HepG2 (cell line): ENCODE measurements around the gene GABRG3. TPM values are rescaled to one million over a fixed set of nuclear protein-coding genes. Genes with fewer than 3 reads are reported as not detected.

ENCODE experiments used
- ATAC-seq: fragments of 200-7000 bp; cut with Tn5 transposase; 3 replicates; pipeline ENCODE4 v1.9.1; 2020; ENCODE audit warnings: mild to moderate bottlenecking, moderate library complexity
- BruUV-seq: library from RNA; stranded (reverse); fragments of 400-500 nt; replicated peaks from 2 replicates; lab custom pipeline; 2021; lab: Mats Ljungman, UMichigan
- CTCF ChIA-PET: fragments of 300-600 bp; formaldehyde crosslinking; extraction: SDS; loops from one replicate; lab custom pipeline; 2021; ENCODE audit warnings: low total read pairs, inconsistent platforms, low intra/inter-chr PET ratio; lab: Yijun Ruan, JAX
- POLR2A ChIA-PET: fragments of 350-600 bp; sonication (Branson Sonifier 250); formaldehyde crosslinking; loops from one replicate; lab custom pipeline; 2020; ENCODE audit warnings: antibody characterized with exemption, inconsistent platforms; lab: Yijun Ruan, JAX
- DNase-seq: peaks from one replicate; pipeline ENCODE4 v3.0.0-alpha.2; 2015; ENCODE audit warnings: low spot score
- FAIRE-seq: peaks from 3 replicates; lab custom pipeline; 2011; peaks lifted over from hg19 to GRCh38; lab: Jason Lieb, UNC
- H2AFZ ChIP-seq: one replicate; pipeline ENCODE4 v1.6.1; 2011; ENCODE audit warnings: low read length, inconsistent platforms
- H3K27ac ChIP-seq: fragments of 300-600 bp; 3 replicates; pipeline ENCODE4 v1.8.0; 2011; ENCODE audit warnings: mixed run types, mild to moderate bottlenecking, mixed read lengths, low read length, inconsistent platforms; ENCODE audit not compliant: insufficient read depth; ENCODE audit errors: extremely low read length
- H3K27me3 ChIP-seq, 2 experiments: fragments of 200-600 bp in 1 of 2; 2 replicates in 1 of 2; 3 replicates in 1 of 2; pipeline versions ENCODE4 v1.6.0 to v1.8.0; 2011; ENCODE audit warnings: low read length in 2 of 2, mild to moderate bottlenecking in 2 of 2, moderate library complexity in 2 of 2, inconsistent platforms in 1 of 2; ENCODE audit not compliant: insufficient read depth in 2 of 2, control insufficient read depth in 1 of 2
- H3K36me3 ChIP-seq, 2 experiments: fragments of 200-600 bp in 1 of 2; replicated peaks in 1 of 2; 2 replicates in 1 of 2; 3 replicates in 1 of 2; pipeline versions ENCODE4 v1.5.1 to v1.8.0; 2011; ENCODE audit warnings: low read length in 2 of 2, inconsistent platforms in 1 of 2; ENCODE audit not compliant: insufficient read depth in 2 of 2, control insufficient read depth in 1 of 2
- H3K4me1 ChIP-seq: 2 replicates; pipeline ENCODE4 v1.5.1; 2012; ENCODE audit warnings: low read length, inconsistent platforms; ENCODE audit not compliant: insufficient read depth
- H3K4me2 ChIP-seq: 2 replicates; pipeline ENCODE4 v1.6.0; 2011; ENCODE audit warnings: low read depth, low read length, inconsistent platforms
- H3K4me3 ChIP-seq, 3 experiments: fragments of 200-600 bp in 1 of 3; sonication (generic), shearing (Covaris generic) in 1 of 3; replicated peaks in 1 of 3; 2 replicates each; pipeline ENCODE4 v1.5.1; 2011 to 2016; ENCODE audit warnings: low read length in 3 of 3, inconsistent platforms in 2 of 3, low read depth in 2 of 3, mild to moderate bottlenecking in 2 of 3, control low read depth in 1 of 3, mixed read lengths in 1 of 3; ENCODE audit not compliant: insufficient read depth in 1 of 3
- H3K79me2 ChIP-seq: one replicate; pipeline ENCODE4 v1.6.1; 2011; ENCODE audit warnings: low read length, inconsistent platforms; ENCODE audit not compliant: insufficient read depth
- H3K9ac ChIP-seq: 2 replicates; pipeline ENCODE4 v1.6.0; 2011; ENCODE audit warnings: mild to moderate bottlenecking, low read depth, low read length, inconsistent platforms; ENCODE audit not compliant: insufficient read depth
- H3K9me3 ChIP-seq: 2 replicates; pipeline ENCODE4 v1.5.1; 2012; ENCODE audit warnings: mild to moderate bottlenecking, low read length
- H4K20me1 ChIP-seq: 2 replicates; pipeline ENCODE4 v1.6.0; 2011; ENCODE audit warnings: inconsistent platforms, mild to moderate bottlenecking, low read length, moderate library complexity; ENCODE audit not compliant: insufficient read depth
- ATRX ChIP-seq: sonication (generic); formaldehyde crosslinking; IDR thresholded peaks from 2 replicates; pipeline ENCODE4 v1.4.0; 2020; ENCODE audit warnings: missing genetic modification reagents, borderline replicate concordance
- BCL6 ChIP-seq: IDR thresholded peaks from 2 replicates; pipeline ENCODE4 v1.6.1; 2016; ENCODE audit warnings: missing genetic modification reagents, missing compliant biosample characterization
- EZH2 ChIP-seq: conservative IDR thresholded peaks from 2 replicates; pipeline ENCODE4 v1.6.1; 2012; ENCODE audit warnings: mild to moderate bottlenecking, low read depth, low read length, moderate library complexity
- FOXA3 ChIP-seq: IDR thresholded peaks from 2 replicates; pipeline ENCODE4 v1.6.1; 2016; ENCODE audit warnings: missing genetic modification reagents, missing compliant biosample characterization
- NR2C2 ChIP-seq: sonication (generic); formaldehyde crosslinking; IDR thresholded peaks from 2 replicates; pipeline ENCODE4 v1.4.0; 2020; ENCODE audit warnings: missing genetic modification reagents, mild to moderate bottlenecking, moderate library complexity, borderline replicate concordance
- PPARG ChIP-seq: conservative IDR thresholded peaks from 2 replicates; pipeline ENCODE4 v1.6.1; 2016; ENCODE audit warnings: missing biosample characterization, missing genetic modification reagents
- SALL2 ChIP-seq: sonication (generic); formaldehyde crosslinking; IDR thresholded peaks from 2 replicates; pipeline ENCODE4 v1.8.1; 2023; ENCODE audit warnings: mild to moderate bottlenecking, missing genetic modification reagents, inconsistent platforms
- TBX3 ChIP-seq: fragments of 450-650 bp; IDR thresholded peaks from 2 replicates; pipeline ENCODE4 v1.6.1; 2017; ENCODE audit warnings: antibody characterized with exemption, mild to moderate bottlenecking, inconsistent platforms, borderline replicate concordance
- ZBTB38 ChIP-seq: sonication (generic); formaldehyde crosslinking; IDR thresholded peaks from 2 replicates; pipeline ENCODE4 v1.5.1; 2020; ENCODE audit warnings: mild to moderate bottlenecking, missing genetic modification reagents
- ZNF350 ChIP-seq: sonication (generic); formaldehyde crosslinking; IDR thresholded peaks from 2 replicates; pipeline ENCODE4 v1.4.0; 2020; ENCODE audit warnings: mild to moderate bottlenecking, low read depth, missing genetic modification reagents, borderline replicate concordance
- WGBS: methylation state at CpG from one replicate; pipeline ENCODE4 v1.1.6; 2017; ENCODE audit warnings: low lambda C conversion rate; 5-methylcytosine and 5-hydroxymethylcytosine counted together
- in situ Hi-C: cut with HindIII; loops from 2 replicates; pipeline ENCODE4 v1.10.0; 2017; ENCODE audit warnings: low pct_unique_long_range_greater_than_20kb; ENCODE audit not compliant: extremely low pct_ligation_motif_present
- intact Hi-C: fragments of 100-400 bp; cut with micrococcal nuclease; formaldehyde crosslinking; loops from one replicate; pipeline ENCODE4 v1.10.0; 2022; ENCODE audit not compliant: unreplicated experiment
- polyA plus RNA-seq, 8 experiments: library from polyadenylated mRNA; depleted of rRNA in 3 of 8; stranded (reverse) in 7 of 8; unstranded in 1 of 8; fragments of >200 nt; fragmentation: Illumina TruSeq in 4 of 8; extraction: Trizol in 4 of 8; gene quantifications; 2 replicates each; pipeline versions ENCODE4 v1.2.1 to v1.2.3, GENCODE V29; 2011 to 2016; ENCODE audit warnings: low read depth in 4 of 8, missing spikeins in 1 of 8, mixed read lengths in 1 of 8; ENCODE audit not compliant: insufficient read depth in 1 of 8
- total RNA-seq, 5 experiments: library from RNA; depleted of rRNA; stranded (reverse); fragments of >200 nt; fragmentation: Illumina TruSeq; extraction: Trizol; gene quantifications; 2 replicates each; pipeline ENCODE4 v1.2.3, GENCODE V29; 2016; ENCODE audit warnings: low read depth in 1 of 5
- TF ChIP-seq, protein P1 (sequence below): sonication (generic); formaldehyde crosslinking; IDR thresholded peaks from 2 replicates; pipeline ENCODE4 v1.4.0; 2020; ENCODE audit warnings: missing genetic modification reagents
- TF ChIP-seq, protein P2 (sequence below): sonication (generic); formaldehyde crosslinking; IDR thresholded peaks from 2 replicates; pipeline ENCODE4 v1.5.1; 2020; ENCODE audit warnings: missing genetic modification reagents, mild to moderate bottlenecking, borderline replicate concordance
- TF ChIP-seq, protein P3 (sequence below): sonication (generic); formaldehyde crosslinking; IDR thresholded peaks from 2 replicates; pipeline ENCODE4 v1.9.0; 2022; ENCODE audit warnings: low read depth, missing genetic modification reagents
- TF ChIP-seq, protein P4 (sequence below): sonication (generic); formaldehyde crosslinking; IDR thresholded peaks from 2 replicates; pipeline ENCODE4 v1.8.1; 2022; ENCODE audit warnings: low read depth, mild to moderate bottlenecking, missing genetic modification reagents

Gene GABRG3
- total and polyA plus RNA-seq, 2 of the 13 experiments (the other 11 are each of a cell fraction or from before 2014, with no cell fraction given), result not detected

DNA sequence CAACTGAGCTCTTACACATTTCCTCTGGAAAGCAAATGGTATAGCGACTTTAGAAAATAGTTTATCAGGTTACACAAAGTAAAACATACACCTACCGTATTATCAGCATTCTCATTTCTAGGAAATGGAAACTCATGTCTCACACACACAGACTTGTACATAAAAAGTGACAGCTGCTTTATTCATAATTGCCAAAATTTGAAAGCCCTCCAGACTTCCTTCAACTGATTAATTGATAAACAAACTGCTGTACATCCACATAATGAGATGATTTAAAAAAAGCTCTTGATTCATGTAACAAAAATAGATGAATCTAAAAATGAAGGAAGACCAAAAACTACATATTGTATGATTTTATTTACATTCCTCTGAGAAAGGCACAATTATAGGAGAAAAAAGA lies 425.5 kb downstream of the GABRG3 start (continued):
- TF ChIP-seq EZH2 (no peak), TBX3 (no peak), BCL6 (CRISPR knock-in tag) (no peak)
- TF ChIP-seq, all 625 proteins: peak for 0

DNA sequence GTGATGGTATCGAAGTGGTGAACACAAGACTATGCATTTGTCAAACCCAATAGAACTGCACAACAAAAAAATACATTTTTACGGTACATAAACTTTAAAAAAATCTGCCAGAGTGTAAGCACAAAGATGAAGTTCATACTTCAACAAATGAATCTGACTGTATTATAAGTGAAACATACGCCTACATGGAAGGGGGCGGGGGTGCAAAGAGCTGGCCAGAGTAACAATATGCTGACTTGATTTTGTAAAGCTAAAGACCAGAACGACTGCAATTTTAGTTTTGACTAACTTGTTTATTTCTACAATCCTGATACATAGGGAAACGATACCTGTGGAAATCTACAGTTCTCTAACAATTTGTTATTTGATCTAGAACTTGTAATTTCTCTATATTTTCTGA lies 426.0 kb downstream of the GABRG3 start:
- Histone ChIP-seq H3K4me3 (no peak overlapping the region), H3K27me3 (no peaks in the 10 kb centered on the region), H3K79me2 (no peaks in the 10 kb centered on the region), H3K4me1 (no peaks in the 10 kb centered on the region), H3K4me2 (no peak overlapping the region), H3K9me3 (peaks cover under 1% of the 10 kb centered on the region; the same call in 1 of the 2 replicates), H3K9ac (no peak overlapping the region), H4K20me1 (no peaks in the 10 kb centered on the region), H3K27ac (no peak overlapping the region), H2AFZ (no peak overlapping the region), H3K36me3 (no peaks in the 10 kb centered on the region)
- in situ Hi-C loops, result no loop called here
- ChIA-PET POLR2A (no interaction called here), CTCF (no interaction called here)
- FAIRE-seq (no peak), DNase-seq (no peak), ATAC-seq (no peak)
- BruUV-seq, result no TSS peak
- intact Hi-C loops, result no loop called here
- WGBS, result 26% methylated on average over 6 of the region's 6 CpGs
- TF ChIP-seq, protein P1, sequence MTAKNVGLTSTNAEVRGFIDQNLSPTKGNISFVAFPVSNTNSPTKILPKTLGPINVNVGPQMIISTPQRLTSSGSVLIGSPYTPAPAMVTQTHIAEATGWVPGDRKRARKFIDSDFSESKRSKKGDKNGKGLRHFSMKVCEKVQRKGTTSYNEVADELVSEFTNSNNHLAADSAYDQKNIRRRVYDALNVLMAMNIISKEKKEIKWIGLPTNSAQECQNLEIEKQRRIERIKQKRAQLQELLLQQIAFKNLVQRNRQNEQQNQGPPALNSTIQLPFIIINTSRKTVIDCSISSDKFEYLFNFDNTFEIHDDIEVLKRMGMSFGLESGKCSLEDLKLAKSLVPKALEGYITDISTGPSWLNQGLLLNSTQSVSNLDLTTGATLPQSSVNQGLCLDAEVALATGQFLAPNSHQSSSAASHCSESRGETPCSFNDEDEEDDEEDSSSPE (CRISPR knock-in tag), result no peak
- TF ChIP-seq ZNF350 (CRISPR knock-in tag), result no peak
- TF ChIP-seq, protein P2, sequence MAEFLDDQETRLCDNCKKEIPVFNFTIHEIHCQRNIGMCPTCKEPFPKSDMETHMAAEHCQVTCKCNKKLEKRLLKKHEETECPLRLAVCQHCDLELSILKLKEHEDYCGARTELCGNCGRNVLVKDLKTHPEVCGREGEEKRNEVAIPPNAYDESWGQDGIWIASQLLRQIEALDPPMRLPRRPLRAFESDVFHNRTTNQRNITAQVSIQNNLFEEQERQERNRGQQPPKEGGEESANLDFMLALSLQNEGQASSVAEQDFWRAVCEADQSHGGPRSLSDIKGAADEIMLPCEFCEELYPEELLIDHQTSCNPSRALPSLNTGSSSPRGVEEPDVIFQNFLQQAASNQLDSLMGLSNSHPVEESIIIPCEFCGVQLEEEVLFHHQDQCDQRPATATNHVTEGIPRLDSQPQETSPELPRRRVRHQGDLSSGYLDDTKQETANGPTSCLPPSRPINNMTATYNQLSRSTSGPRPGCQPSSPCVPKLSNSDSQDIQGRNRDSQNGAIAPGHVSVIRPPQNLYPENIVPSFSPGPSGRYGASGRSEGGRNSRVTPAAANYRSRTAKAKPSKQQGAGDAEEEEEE (CRISPR knock-in tag), result no peak
- TF ChIP-seq, protein P3, sequence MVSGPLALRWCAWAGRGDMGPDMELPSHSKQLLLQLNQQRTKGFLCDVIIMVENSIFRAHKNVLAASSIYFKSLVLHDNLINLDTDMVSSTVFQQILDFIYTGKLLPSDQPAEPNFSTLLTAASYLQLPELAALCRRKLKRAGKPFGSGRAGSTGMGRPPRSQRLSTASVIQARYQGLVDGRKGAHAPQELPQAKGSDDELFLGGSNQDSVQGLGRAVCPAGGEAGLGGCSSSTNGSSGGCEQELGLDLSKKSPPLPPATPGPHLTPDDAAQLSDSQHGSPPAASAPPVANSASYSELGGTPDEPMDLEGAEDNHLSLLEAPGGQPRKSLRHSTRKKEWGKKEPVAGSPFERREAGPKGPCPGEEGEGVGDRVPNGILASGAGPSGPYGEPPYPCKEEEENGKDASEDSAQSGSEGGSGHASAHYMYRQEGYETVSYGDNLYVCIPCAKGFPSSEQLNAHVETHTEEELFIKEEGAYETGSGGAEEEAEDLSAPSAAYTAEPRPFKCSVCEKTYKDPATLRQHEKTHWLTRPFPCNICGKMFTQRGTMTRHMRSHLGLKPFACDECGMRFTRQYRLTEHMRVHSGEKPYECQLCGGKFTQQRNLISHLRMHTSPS (CRISPR knock-in tag), result no peak
- TF ChIP-seq, protein P4, sequence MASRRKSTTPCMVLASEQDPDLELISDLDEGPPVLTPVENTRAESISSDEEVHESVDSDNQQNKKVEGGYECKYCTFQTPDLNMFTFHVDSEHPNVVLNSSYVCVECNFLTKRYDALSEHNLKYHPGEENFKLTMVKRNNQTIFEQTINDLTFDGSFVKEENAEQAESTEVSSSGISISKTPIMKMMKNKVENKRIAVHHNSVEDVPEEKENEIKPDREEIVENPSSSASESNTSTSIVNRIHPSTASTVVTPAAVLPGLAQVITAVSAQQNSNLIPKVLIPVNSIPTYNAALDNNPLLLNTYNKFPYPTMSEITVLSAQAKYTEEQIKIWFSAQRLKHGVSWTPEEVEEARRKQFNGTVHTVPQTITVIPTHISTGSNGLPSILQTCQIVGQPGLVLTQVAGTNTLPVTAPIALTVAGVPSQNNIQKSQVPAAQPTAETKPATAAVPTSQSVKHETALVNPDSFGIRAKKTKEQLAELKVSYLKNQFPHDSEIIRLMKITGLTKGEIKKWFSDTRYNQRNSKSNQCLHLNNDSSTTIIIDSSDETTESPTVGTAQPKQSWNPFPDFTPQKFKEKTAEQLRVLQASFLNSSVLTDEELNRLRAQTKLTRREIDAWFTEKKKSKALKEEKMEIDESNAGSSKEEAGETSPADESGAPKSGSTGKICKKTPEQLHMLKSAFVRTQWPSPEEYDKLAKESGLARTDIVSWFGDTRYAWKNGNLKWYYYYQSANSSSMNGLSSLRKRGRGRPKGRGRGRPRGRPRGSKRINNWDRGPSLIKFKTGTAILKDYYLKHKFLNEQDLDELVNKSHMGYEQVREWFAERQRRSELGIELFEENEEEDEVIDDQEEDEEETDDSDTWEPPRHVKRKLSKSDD (CRISPR knock-in tag), result no peak
- TF ChIP-seq FOXA3 (CRISPR knock-in tag), result no peak
- no peak for TF ChIP-seq ATRX (CRISPR knock-in tag)
- TF ChIP-seq SALL2 (CRISPR knock-in tag), result no peak
- no peak for TF ChIP-seq ZBTB38 (CRISPR knock-in tag)
- no peak for TF ChIP-seq PPARG (CRISPR knock-in tag)
- no peak for TF ChIP-seq NR2C2
